NT2/D1 (cell line): ENCODE data around the gene NEURL3.

ENCODE experiments used
- SUZ12 ChIP-seq: IDR thresholded peaks from 2 replicates; pipeline ENCODE4 v1.6.1; 2011; ENCODE audit not compliant: insufficient read length, insufficient read depth; ENCODE audit errors: extremely low read depth
- ZNF274 ChIP-seq: IDR thresholded peaks from 2 replicates; pipeline ENCODE4 v1.6.1; 2011; ENCODE audit warnings: mild to moderate bottlenecking, low read depth, low read length

- TF ChIP-seq ZNF274 (no peak), SUZ12 (no peak)
Measured at GRCh38 chr2:96521219-96521618, 16.1 kb upstream of the NEURL3 start.
